MCF 10A (cell line): ENCODE data around the gene RSL1D1. TPM values are rescaled to one million over a fixed set of nuclear protein-coding genes. Genes with fewer than 3 reads are reported as not detected.
A peak's percentile ranks its signal among the peaks of the same experiment; 100 is the strongest.

ENCODE experiments used
- BruUV-seq: library from RNA; stranded (reverse); fragments of 400-500 nt; replicated peaks from 2 replicates; lab custom pipeline; 2021; lab: Mats Ljungman, UMichigan
- CTCF ChIA-PET: fragments of 300-600 bp; sonication (Branson Sonifier 250); formaldehyde crosslinking; extraction: SDS; loops from one replicate; lab custom pipeline; 2021; ENCODE audit warnings: antibody characterized with exemption, inconsistent platforms; lab: Yijun Ruan, JAX
- POLR2A ChIA-PET: fragments of 300-600, 350-650 bp; sonication (Branson Sonifier 250); formaldehyde crosslinking; extraction: SDS; loops from one replicate; lab custom pipeline; 2020; ENCODE audit warnings: antibody characterized with exemption, inconsistent platforms; lab: Yijun Ruan, JAX
- DNase-seq: peaks from one replicate; pipeline ENCODE4 v3.0.0-alpha.2; 2018; ENCODE audit not compliant: unreplicated experiment
- H3K27ac Mint-ChIP-seq: one replicate; pipeline ENCODE4 v1.8.0; 2022; ENCODE audit warnings: mild to moderate bottlenecking, low read depth, mixed read lengths; ENCODE audit not compliant: unreplicated experiment
- H3K27me3 Mint-ChIP-seq: one replicate; pipeline ENCODE4 v1.8.0; 2022; ENCODE audit warnings: mixed read lengths; ENCODE audit not compliant: insufficient read depth, unreplicated experiment
- H3K36me3 Mint-ChIP-seq: one replicate; pipeline ENCODE4 v1.8.0; 2022; ENCODE audit warnings: mild to moderate bottlenecking, moderate library complexity, mixed read lengths; ENCODE audit not compliant: insufficient read depth, unreplicated experiment
- H3K4me1 Mint-ChIP-seq: one replicate; pipeline ENCODE4 v1.8.0; 2022; ENCODE audit warnings: mixed read lengths; ENCODE audit not compliant: insufficient read depth, unreplicated experiment
- H3K4me3 Mint-ChIP-seq: one replicate; pipeline ENCODE4 v1.8.0; 2022; ENCODE audit warnings: mild to moderate bottlenecking, moderate library complexity, mixed read lengths; ENCODE audit not compliant: unreplicated experiment
- H3K9me3 Mint-ChIP-seq: one replicate; pipeline ENCODE4 v1.8.0; 2022; ENCODE audit warnings: mixed read lengths; ENCODE audit not compliant: unreplicated experiment
- CTCF ChIP-seq: fragments of 200-600 bp; IDR thresholded peaks from one replicate; pipeline ENCODE4 v1.8.0; 2022; ENCODE audit warnings: antibody characterized with exemption, mild to moderate bottlenecking; ENCODE audit not compliant: unreplicated experiment
- intact Hi-C: fragments of 100-400 bp; cut with micrococcal nuclease; formaldehyde crosslinking; loops from 2 replicates; pipeline ENCODE4 v1.14.1; 2022
- total RNA-seq: library from RNA; stranded (reverse); gene quantifications from 2 replicates; pipeline ENCODE4 v1.2.3, GENCODE V29; 2022

RSL1D1 gene
- total RNA-seq, 1 experiment from 2014 or later, result 406 TPM

DNA sequence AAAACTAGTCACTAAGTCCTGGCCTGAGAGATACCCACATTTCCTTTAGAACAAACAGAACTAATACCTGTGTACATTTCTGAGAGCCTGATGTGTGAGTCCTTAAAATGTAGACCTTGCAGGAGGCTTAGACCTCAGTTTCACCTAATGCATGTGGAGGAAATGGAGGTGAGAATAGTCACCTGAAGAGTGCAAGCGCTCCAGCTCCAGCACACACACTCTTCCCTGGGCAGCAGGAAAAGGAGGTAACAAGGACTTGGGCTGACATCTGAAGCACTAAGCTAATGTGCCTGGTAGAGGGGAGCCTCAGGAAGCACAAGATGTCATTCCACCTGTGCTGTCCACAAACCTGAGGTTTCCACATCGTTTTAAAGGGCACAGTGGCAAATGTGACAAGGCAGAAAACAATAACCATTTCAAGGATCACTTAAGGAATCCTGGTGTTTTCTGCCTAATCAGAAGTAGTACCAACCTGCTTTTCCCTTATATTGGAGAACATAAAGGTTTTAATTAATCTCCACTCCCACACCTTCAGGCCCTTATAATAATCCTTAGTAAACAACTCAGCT is 17.2 kb upstream of the RSL1D1 start:
- no peak overlapping the region for H3K4me3 Mint-ChIP-seq
- peaks cover 6% of the 10 kb centered on the region for H3K4me1 Mint-ChIP-seq
- intact Hi-C loops, result no loop called here
- BruUV-seq, result no TSS peak
- TF ChIP-seq CTCF, result no peak
- no peaks in the 10 kb centered on the region for H3K9me3 Mint-ChIP-seq
- H3K36me3 Mint-ChIP-seq, result peaks cover 59% of the 10 kb centered on the region
- ChIA-PET POLR2A (interaction anchor here (1.0 to 2.1 kb wide), 6 partner anchors 8 to 21 kb away, joined by 3 to 9 read pairs (median 4); partner anchors contain the start of gene RSL1D1), CTCF (interaction anchor here (0.6 to 1.6 kb wide), 5 partner anchors 11 to 905 kb away, joined by 3 to 8 read pairs (median 5); no protein-coding TSS in a partner anchor)
- H3K27ac Mint-ChIP-seq, result no peak overlapping the region
- H3K27me3 Mint-ChIP-seq, result no peaks in the 10 kb centered on the region
- no peak for DNase-seq

DNA sequence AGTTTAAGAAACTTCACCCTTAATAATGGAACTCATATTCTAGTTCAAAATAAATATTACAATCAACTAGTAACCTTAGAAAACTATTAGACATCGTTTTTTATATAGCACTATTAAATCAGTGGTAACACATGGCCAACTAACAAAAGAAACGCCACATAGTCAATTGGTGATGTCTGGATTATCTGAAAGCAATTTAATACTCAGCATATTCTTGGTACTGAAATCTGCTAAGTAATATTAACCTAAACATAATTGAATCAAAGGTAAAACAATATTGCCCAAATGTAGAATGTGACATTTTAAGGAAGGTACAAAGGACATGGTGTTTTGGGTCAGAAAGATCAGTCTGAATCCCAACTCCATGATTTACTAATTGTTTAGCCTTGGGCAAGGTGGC is 11.1 kb upstream of the RSL1D1 start:
- peaks cover 21% of the 10 kb centered on the region for H3K36me3 Mint-ChIP-seq
- intact Hi-C loops, result no loop called here
- DNase-seq, result no peak
- H3K4me3 Mint-ChIP-seq, result no peak overlapping the region
- TF ChIP-seq CTCF, result no peak
- ChIA-PET POLR2A (interaction anchor here (1.7 kb wide), 1 partner anchor 11 kb away, joined by 7 read pairs; the partner anchor contains the start of gene RSL1D1), CTCF (no interaction called here)
- no peak overlapping the region for H3K27ac Mint-ChIP-seq
- no peaks in the 10 kb centered on the region for H3K9me3 Mint-ChIP-seq
- H3K27me3 Mint-ChIP-seq, result no peaks in the 10 kb centered on the region
- no TSS peak for BruUV-seq
- peaks cover 8% of the 10 kb centered on the region for H3K4me1 Mint-ChIP-seq

DNA sequence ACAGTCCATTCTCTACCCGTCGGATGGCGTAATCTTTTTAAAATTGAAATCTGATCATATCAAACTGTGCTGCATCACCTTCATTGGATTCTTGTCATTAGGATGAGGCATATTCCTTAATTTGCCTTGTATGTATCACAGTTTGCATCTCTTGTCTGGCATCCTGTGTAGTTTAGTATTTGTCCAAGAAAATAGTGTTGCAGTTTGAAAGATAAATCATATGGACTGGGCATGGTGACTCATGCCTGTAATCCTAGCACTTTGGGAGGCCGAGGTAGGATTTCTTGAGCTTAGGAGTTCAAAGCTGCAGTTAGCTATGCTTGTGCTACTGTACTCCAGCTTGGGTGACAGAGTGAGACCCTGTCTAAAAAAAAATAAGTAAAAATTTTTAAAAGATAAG is 5.8 kb upstream of the RSL1D1 start:
- no peak overlapping the region for H3K4me3 Mint-ChIP-seq
- H3K36me3 Mint-ChIP-seq, result peaks cover 8% of the 10 kb centered on the region
- BruUV-seq, result no TSS peak
- intact Hi-C loops, result no loop called here
- H3K9me3 Mint-ChIP-seq, result no peaks in the 10 kb centered on the region
- DNase-seq, result peak; percentile 5
- H3K27me3 Mint-ChIP-seq, result no peaks in the 10 kb centered on the region
- TF ChIP-seq CTCF, result no peak
- ChIA-PET CTCF (interaction anchor here (1.0 to 1.5 kb wide), 2 partner anchors 10 to 200 kb away, joined by 5 to 8 read pairs; no protein-coding TSS in a partner anchor), POLR2A (interaction anchor here (0.9 to 2.2 kb wide), 5 partner anchors 9 to 115 kb away, joined by 3 to 6 read pairs (median 3); partner anchors contain the start of gene TXNDC11)
- no peak overlapping the region for H3K27ac Mint-ChIP-seq
- peaks cover 16% of the 10 kb centered on the region for H3K4me1 Mint-ChIP-seq

GRCh38 chr16:11852092-11852809 is 909 bp upstream of the RSL1D1 start:
- Mint-ChIP-seq H3K27me3 (no peaks in the 10 kb centered on the region), H3K27ac (peak overlapping the region; percentile 90), H3K4me1 (peaks cover 22% of the 10 kb centered on the region), H3K9me3 (no peaks in the 10 kb centered on the region), H3K4me3 (peak overlapping the region; percentile 93), H3K36me3 (peaks cover 48% of the 10 kb centered on the region)
- ChIA-PET POLR2A (interaction anchor here (0.6 to 5.9 kb wide), 19 partner anchors 8 to 240 kb away, joined by 3 to 72 read pairs (median 7); partner anchors contain the start of genes GSPT1, TXNDC11 and ZC3H7A), CTCF (interaction anchor here (0.6 to 1.5 kb wide), 3 partner anchors 46 to 125 kb away, joined by 3 to 4 read pairs (median 4); partner anchors contain the start of gene SNX29)
- TF ChIP-seq CTCF, result no peak
- intact Hi-C loops, result loop anchor here (5.0 kb wide), 1 partner anchor 70 kb away; no protein-coding TSS in a partner anchor
- DNase-seq, result peak; percentile 3
- no TSS peak for BruUV-seq
